PC-9 (cell line): ENCODE data around the gene SHANK3. TPM values are rescaled to one million over a fixed set of nuclear protein-coding genes. Genes with fewer than 3 reads are reported as not detected.

Experiments used
- Bru-seq: library from RNA; stranded (reverse); fragments of 400-500 nt; gene quantifications from one replicate; lab custom pipeline; 2021; lab: Mats Ljungman, UMichigan
- BruChase-seq, 2 experiments: library from RNA; stranded (reverse); fragments of 400-500 nt; gene quantifications; one replicate each; lab custom pipeline; 2021; lab: Mats Ljungman, UMichigan
- BruUV-seq: library from RNA; stranded (reverse); fragments of 400-500 nt; replicated peaks from 2 replicates; lab custom pipeline; 2021; lab: Mats Ljungman, UMichigan
- CTCF ChIA-PET: fragments of 300-600 bp; sonication (Branson Sonifier 250); formaldehyde crosslinking; loops from one replicate; lab custom pipeline; 2022; ENCODE audit warnings: antibody characterized with exemption; lab: Charles Lee
- POLR2A ChIA-PET: fragments of 300-600 bp; sonication (Branson Sonifier 250); formaldehyde crosslinking; loops from one replicate; lab custom pipeline; 2022; ENCODE audit warnings: antibody characterized with exemption; ENCODE audit not compliant: unreplicated experiment; lab: Charles Lee
- DNase-seq, 2 experiments: peaks; one replicate each; pipeline versions ENCODE4 v3.0.0 to v3.0.0-alpha.2; 2015 to 2022; ENCODE audit warnings: mixed read lengths in 1 of 2
- H2AFZ ChIP-seq: fragments of 200-600 bp; sonication (generic); 2 replicates; pipeline ENCODE4 v1.8.1; 2017; ENCODE audit warnings: antibody characterized with exemption
- H3F3A ChIP-seq: fragments of 200-600 bp; sonication (generic); 2 replicates; pipeline ENCODE4 v1.8.1; 2017; ENCODE audit warnings: antibody characterized with exemption, mild to moderate bottlenecking, low read depth; ENCODE audit not compliant: insufficient read depth
- H3K27ac ChIP-seq: fragments of 200-600 bp; sonication (generic); 2 replicates; pipeline ENCODE4 v1.6.1; 2016; ENCODE audit warnings: mixed run types
- H3K27me3 ChIP-seq: fragments of 200-600 bp; sonication (generic); 2 replicates; pipeline ENCODE4 v1.6.1; 2016; ENCODE audit warnings: low read depth, mixed run types; ENCODE audit not compliant: insufficient read depth
- H3K36me3 ChIP-seq: fragments of 200-600 bp; sonication (generic); 2 replicates; pipeline ENCODE4 v1.6.1; 2016; ENCODE audit warnings: low read depth, mixed run types
- H3K4me1 ChIP-seq: fragments of 200-600 bp; sonication (generic); replicated peaks from 2 replicates; pipeline ENCODE4 v1.6.1; 2016; ENCODE audit warnings: mixed run types; ENCODE audit not compliant: insufficient read depth
- H3K4me2 ChIP-seq: fragments of 200-600 bp; sonication (generic); 2 replicates; pipeline ENCODE4 v1.6.1; 2017; ENCODE audit warnings: mixed run types
- H3K4me3 ChIP-seq: fragments of 200-600 bp; sonication (generic); 2 replicates; pipeline ENCODE4 v1.6.1; 2016; ENCODE audit warnings: mixed run types
- H3K79me2 ChIP-seq: fragments of 200-600 bp; sonication (generic); 2 replicates; pipeline ENCODE4 v1.6.1; 2017; ENCODE audit warnings: low read depth, mixed run types
- H3K9me2 ChIP-seq: fragments of 200-600 bp; sonication (generic); 2 replicates; pipeline ENCODE4 v1.8.1; 2017; ENCODE audit warnings: mild to moderate bottlenecking; ENCODE audit not compliant: insufficient read depth
- H3K9me3 ChIP-seq: fragments of 200-600 bp; sonication (generic); 2 replicates; pipeline ENCODE4 v1.8.1; 2016; ENCODE audit warnings: low read depth; ENCODE audit not compliant: insufficient read depth
- H4K20me1 ChIP-seq: fragments of 200-600 bp; sonication (generic); 2 replicates; pipeline ENCODE4 v1.8.1; 2017; ENCODE audit not compliant: insufficient read depth
- CTCF ChIP-seq: fragments of 200-600 bp; sonication (generic); conservative IDR thresholded peaks from 2 replicates; pipeline ENCODE4 v1.6.1; 2017; ENCODE audit warnings: mixed run types, antibody characterized with exemption, mild to moderate bottlenecking, moderate library complexity
- EZH2 ChIP-seq: fragments of 200-600 bp; sonication (generic); IDR thresholded peaks from 2 replicates; pipeline ENCODE4 v1.8.0; 2017; ENCODE audit warnings: antibody characterized with exemption, low read depth
- intact Hi-C: fragments of 100-400 bp; cut with micrococcal nuclease; formaldehyde crosslinking; loops from one replicate; pipeline ENCODE4 v1.10.0; 2022; ENCODE audit not compliant: unreplicated experiment
- long read RNA-seq: library from polyadenylated mRNA; stranded (forward); transcript quantifications from one replicate; pipeline ENCODE4 v2.0.0, GENCODE V29; 2022
- total RNA-seq: library from RNA; stranded (reverse); gene quantifications from 2 replicates; pipeline ENCODE4 v1.2.3, GENCODE V29; 2021

SHANK3 gene
- total RNA-seq (5.8 and 7.6 TPM in 2 replicates), Bru-seq, nascent RNA (percentile 33 among the genes with signal in this experiment), BruChase-seq, experiment 1, labeled RNA remaining after a 2-hour chase (percentile 42 among the genes with signal in this experiment), BruChase-seq, experiment 2, labeled RNA remaining after a 6-hour chase (percentile 52 among the genes with signal in this experiment)
- long read RNA-seq, partial matches to known transcripts: 7 of 7 reads
- long read RNA-seq, other reads (novel, unspliced or antisense): 0 of 7 reads

GRCh38 chr22:50672471-50673230 lies at the start of gene SHANK3:
Gene SHANK3, plus strand, starts transcription at chr22:50672823.
- Histone ChIP-seq H3K27me3 (no peaks in the 10 kb centered on the region), H3K4me3 (peak within 1 kb of the TSS; percentile 18; the same call in 1 of the 2 replicates), H3K27ac (no peak within 1 kb of the TSS), H3F3A (peaks cover 28% of the 10 kb centered on the region), H3K9me3 (no peaks in the 10 kb centered on the region), H3K79me2 (peaks cover 4% of the 10 kb centered on the region; the same call in 1 of the 2 replicates), H2AFZ (no peak within 1 kb of the TSS), H4K20me1 (0 out of 2 replicates have a peak, but pooled peaks cover 3% of the 10 kb centered on the region), H3K36me3 (no peaks in the 10 kb centered on the region), H3K4me1 (peaks cover 15% of the 10 kb centered on the region; the same call in 1 of the 2 replicates), H3K4me2 (peak within 1 kb of the TSS; percentile 52), H3K9me2 (no peaks in the 10 kb centered on the region)
- CTCF ChIA-PET: no interaction called here
- TF ChIP-seq CTCF (no peak), EZH2 (no peak)
- POLR2A ChIA-PET: no interaction called here
- BruUV-seq: TSS peak; percentile 9
- peak in 1 of 2 experiments; percentile 22 for DNase-seq
- intact Hi-C loops: no loop called here

DNA sequence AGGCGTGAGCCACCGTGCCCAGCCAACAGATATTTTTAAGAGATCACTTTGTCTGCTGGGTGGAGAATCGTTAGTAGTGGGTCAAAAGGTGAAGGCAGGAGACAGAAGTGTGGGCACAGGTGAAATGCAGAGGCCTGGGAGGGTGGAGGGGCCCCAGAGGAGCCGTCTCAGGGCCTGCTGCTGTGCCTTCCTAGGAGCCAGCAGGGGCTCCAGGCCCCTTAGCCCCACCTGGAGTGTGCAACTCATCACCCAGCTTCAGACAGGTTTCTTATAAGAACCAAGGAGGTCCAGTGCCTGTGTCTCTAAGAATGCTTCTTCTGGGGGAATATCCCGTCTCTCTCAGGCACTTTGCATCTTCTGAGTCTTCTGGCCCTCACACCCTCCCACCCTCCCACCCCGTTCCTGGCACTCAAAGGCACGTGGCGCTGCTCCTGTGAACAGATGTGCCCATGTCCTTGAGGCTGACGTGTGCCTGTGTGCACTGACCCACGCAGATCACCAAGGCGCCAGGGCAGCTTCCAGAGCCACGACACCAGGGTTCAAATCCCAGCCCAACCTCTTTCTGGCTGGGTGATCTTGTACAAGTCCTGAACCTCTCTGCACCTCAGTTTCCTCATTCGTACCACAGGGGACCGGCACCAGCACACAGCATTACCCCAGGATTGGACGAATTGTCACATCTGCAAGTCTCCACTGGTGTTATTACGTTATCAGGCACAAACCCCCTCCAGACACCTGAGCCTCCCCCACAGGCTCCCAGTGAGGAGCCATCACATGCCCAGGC lies 48.1 kb upstream of the SHANK3 start:
- Histone ChIP-seq H3K27ac (no peak overlapping the region), H3K9me2 (no peaks in the 10 kb centered on the region), H3K4me3 (no peak overlapping the region), H3K4me1 (peaks cover 44% of the 10 kb centered on the region), H2AFZ (no peak overlapping the region), H3K9me3 (no peaks in the 10 kb centered on the region), H3K4me2 (no peak overlapping the region), H4K20me1 (no peaks in the 10 kb centered on the region), H3K36me3 (no peaks in the 10 kb centered on the region), H3F3A (peaks cover 22% of the 10 kb centered on the region), H3K27me3 (no peaks in the 10 kb centered on the region), H3K79me2 (peaks cover 7% of the 10 kb centered on the region; the same call in 1 of the 2 replicates)
- POLR2A ChIA-PET: no interaction called here
- no peak for DNase-seq
- intact Hi-C loops: loop anchor here (5.0 kb wide), 1 partner anchor 372 kb away; the partner anchor contains the start of gene HDAC10
- BruUV-seq: no TSS peak
- no peak for TF ChIP-seq CTCF
- no peak for TF ChIP-seq EZH2
- CTCF ChIA-PET: no interaction called here

DNA sequence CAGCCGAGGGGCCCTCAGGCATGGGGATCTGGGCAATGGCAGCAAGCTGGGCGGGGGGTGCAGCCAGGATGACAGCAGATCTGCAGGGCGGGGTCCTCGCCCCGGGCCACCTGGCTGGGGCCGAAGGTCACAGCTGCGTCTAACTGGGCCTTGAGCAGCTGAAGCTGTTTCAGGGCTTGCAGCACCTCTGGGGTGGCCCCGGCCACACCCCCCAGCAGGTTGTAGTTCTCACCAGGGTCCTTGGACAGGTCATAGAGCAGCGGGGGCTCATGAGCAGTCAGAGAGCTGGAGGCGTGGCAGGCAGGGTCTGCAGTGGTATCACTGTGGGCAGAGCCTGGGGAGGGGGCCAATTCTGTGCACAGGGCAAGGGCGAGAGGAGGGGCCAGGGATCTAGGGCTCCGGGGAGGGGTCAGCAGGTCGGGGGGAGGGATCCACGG lies 47.5 kb upstream of the SHANK3 start:
- BruUV-seq: no TSS peak
- Histone ChIP-seq H3K36me3 (no peaks in the 10 kb centered on the region), H3K9me3 (no peaks in the 10 kb centered on the region), H3K27me3 (no peaks in the 10 kb centered on the region), H4K20me1 (no peaks in the 10 kb centered on the region), H3K79me2 (peaks cover 7% of the 10 kb centered on the region; the same call in 1 of the 2 replicates), H3F3A (peaks cover 28% of the 10 kb centered on the region), H3K9me2 (no peaks in the 10 kb centered on the region), H3K4me2 (no peak overlapping the region), H3K27ac (no peak overlapping the region), H3K4me3 (no peak overlapping the region), H2AFZ (no peak overlapping the region), H3K4me1 (peaks cover 38% of the 10 kb centered on the region)
- intact Hi-C loops: no loop called here
- ChIA-PET POLR2A (no interaction called here), CTCF (no interaction called here)
- no peak for DNase-seq
- TF ChIP-seq EZH2: no peak
- TF ChIP-seq CTCF: no peak
